Ishikawa (cell line): ENCODE data around the gene HOXC9.

Experiments used
- CEBPB ChIP-seq: IDR thresholded peaks from 2 replicates; pipeline ENCODE4 v1.6.1; 2012
- CREB1 ChIP-seq: IDR thresholded peaks from 2 replicates; pipeline ENCODE4 v1.6.1; 2012; ENCODE audit warnings: low read depth
- EGR1 ChIP-seq: IDR thresholded peaks from 2 replicates; pipeline ENCODE4 v1.6.1; 2012
- EP300 ChIP-seq: IDR thresholded peaks from 2 replicates; pipeline ENCODE4 v1.6.1; 2012; ENCODE audit warnings: borderline replicate concordance
- FOXM1 ChIP-seq: IDR thresholded peaks from 2 replicates; pipeline ENCODE4 v1.6.1; 2012; ENCODE audit warnings: low read depth, borderline replicate concordance
- NFIC ChIP-seq: IDR thresholded peaks from 2 replicates; pipeline ENCODE4 v1.6.1; 2012
- RAD21 ChIP-seq: IDR thresholded peaks from 2 replicates; pipeline ENCODE4 v1.6.1; 2012; ENCODE audit warnings: low read depth
- TAF1 ChIP-seq: IDR thresholded peaks from 2 replicates; pipeline ENCODE4 v1.6.1; 2012; ENCODE audit warnings: low read depth, mild to moderate bottlenecking
- TCF12 ChIP-seq: IDR thresholded peaks from 2 replicates; pipeline ENCODE4 v1.6.1; 2012; ENCODE audit warnings: low read depth
- TEAD4 ChIP-seq: IDR thresholded peaks from 2 replicates; pipeline ENCODE4 v1.6.1; 2012
- YY1 ChIP-seq: IDR thresholded peaks from 2 replicates; pipeline ENCODE4 v1.6.1; 2012; ENCODE audit warnings: low read depth
- TF ChIP-seq, protein P1 (sequence below): IDR thresholded peaks from 2 replicates; pipeline ENCODE4 v1.6.1; 2012
- TF ChIP-seq, protein P2 (sequence below): IDR thresholded peaks from 2 replicates; pipeline ENCODE4 v1.6.1; 2012
- TF ChIP-seq, protein P3 (sequence below): IDR thresholded peaks from 2 replicates; pipeline ENCODE4 v1.6.1; 2012; ENCODE audit warnings: low read depth, mild to moderate bottlenecking

DNA sequence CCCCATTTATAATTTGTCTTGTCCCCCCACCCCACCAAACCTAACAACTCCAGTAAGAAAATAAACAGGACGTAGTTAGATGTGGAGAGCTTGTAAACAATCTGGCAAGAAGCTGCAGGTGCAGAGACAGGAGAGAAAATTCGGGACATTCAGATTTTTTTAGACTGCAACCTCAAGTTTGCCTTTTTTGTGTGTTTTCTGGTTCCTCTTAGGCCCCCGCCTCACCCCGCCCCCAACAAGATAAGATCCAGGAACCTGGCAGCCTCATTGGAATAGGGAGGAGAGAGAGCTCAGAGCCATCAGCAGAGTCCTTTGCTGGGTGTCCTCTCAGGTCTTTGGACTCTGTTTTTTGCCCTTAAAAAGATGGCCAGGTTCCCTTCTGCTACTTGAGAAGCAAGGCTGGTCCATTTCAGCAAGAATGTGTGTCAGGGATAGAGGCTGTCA lies 12.2 kb upstream of the HOXC9 start:
- TF ChIP-seq RAD21 (no peak), FOXM1 (no peak), CREB1 (no peak), TAF1 (no peak), EP300 (no peak), YY1 (no peak), CEBPB (no peak), TCF12 (no peak), TEAD4 (no peak), NFIC (no peak), EGR1 (no peak)
- TF ChIP-seq, protein P1, sequence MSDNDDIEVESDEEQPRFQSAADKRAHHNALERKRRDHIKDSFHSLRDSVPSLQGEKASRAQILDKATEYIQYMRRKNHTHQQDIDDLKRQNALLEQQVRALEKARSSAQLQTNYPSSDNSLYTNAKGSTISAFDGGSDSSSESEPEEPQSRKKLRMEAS, result no peak
- TF ChIP-seq, protein P2, sequence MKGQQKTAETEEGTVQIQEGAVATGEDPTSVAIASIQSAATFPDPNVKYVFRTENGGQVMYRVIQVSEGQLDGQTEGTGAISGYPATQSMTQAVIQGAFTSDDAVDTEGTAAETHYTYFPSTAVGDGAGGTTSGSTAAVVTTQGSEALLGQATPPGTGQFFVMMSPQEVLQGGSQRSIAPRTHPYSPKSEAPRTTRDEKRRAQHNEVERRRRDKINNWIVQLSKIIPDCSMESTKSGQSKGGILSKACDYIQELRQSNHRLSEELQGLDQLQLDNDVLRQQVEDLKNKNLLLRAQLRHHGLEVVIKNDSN, result no peak
- TF ChIP-seq, protein P3, sequence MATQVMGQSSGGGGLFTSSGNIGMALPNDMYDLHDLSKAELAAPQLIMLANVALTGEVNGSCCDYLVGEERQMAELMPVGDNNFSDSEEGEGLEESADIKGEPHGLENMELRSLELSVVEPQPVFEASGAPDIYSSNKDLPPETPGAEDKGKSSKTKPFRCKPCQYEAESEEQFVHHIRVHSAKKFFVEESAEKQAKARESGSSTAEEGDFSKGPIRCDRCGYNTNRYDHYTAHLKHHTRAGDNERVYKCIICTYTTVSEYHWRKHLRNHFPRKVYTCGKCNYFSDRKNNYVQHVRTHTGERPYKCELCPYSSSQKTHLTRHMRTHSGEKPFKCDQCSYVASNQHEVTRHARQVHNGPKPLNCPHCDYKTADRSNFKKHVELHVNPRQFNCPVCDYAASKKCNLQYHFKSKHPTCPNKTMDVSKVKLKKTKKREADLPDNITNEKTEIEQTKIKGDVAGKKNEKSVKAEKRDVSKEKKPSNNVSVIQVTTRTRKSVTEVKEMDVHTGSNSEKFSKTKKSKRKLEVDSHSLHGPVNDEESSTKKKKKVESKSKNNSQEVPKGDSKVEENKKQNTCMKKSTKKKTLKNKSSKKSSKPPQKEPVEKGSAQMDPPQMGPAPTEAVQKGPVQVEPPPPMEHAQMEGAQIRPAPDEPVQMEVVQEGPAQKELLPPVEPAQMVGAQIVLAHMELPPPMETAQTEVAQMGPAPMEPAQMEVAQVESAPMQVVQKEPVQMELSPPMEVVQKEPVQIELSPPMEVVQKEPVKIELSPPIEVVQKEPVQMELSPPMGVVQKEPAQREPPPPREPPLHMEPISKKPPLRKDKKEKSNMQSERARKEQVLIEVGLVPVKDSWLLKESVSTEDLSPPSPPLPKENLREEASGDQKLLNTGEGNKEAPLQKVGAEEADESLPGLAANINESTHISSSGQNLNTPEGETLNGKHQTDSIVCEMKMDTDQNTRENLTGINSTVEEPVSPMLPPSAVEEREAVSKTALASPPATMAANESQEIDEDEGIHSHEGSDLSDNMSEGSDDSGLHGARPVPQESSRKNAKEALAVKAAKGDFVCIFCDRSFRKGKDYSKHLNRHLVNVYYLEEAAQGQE, result no peak
